Ishikawa (cell line): ENCODE results near the gene CYP39A1.

ENCODE experiments used
- CEBPB ChIP-seq: IDR thresholded peaks from 2 replicates; pipeline ENCODE4 v1.6.1; 2012
- CREB1 ChIP-seq: IDR thresholded peaks from 2 replicates; pipeline ENCODE4 v1.6.1; 2012; ENCODE audit warnings: low read depth
- EP300 ChIP-seq: IDR thresholded peaks from 2 replicates; pipeline ENCODE4 v1.6.1; 2012; ENCODE audit warnings: borderline replicate concordance
- FOXM1 ChIP-seq: IDR thresholded peaks from 2 replicates; pipeline ENCODE4 v1.6.1; 2012; ENCODE audit warnings: low read depth, borderline replicate concordance
- MAX ChIP-seq: IDR thresholded peaks from 2 replicates; pipeline ENCODE4 v1.6.1; 2012
- NFIC ChIP-seq: IDR thresholded peaks from 2 replicates; pipeline ENCODE4 v1.6.1; 2012
- RAD21 ChIP-seq: IDR thresholded peaks from 2 replicates; pipeline ENCODE4 v1.6.1; 2012; ENCODE audit warnings: low read depth
- REST ChIP-seq: IDR thresholded peaks from 2 replicates; pipeline ENCODE4 v1.6.1; 2012; ENCODE audit warnings: low read depth, mild to moderate bottlenecking
- TAF1 ChIP-seq: IDR thresholded peaks from 2 replicates; pipeline ENCODE4 v1.6.1; 2012; ENCODE audit warnings: low read depth, mild to moderate bottlenecking
- TEAD4 ChIP-seq: IDR thresholded peaks from 2 replicates; pipeline ENCODE4 v1.6.1; 2012
- USF1 ChIP-seq: IDR thresholded peaks from 2 replicates; pipeline ENCODE4 v1.6.1; 2012
- YY1 ChIP-seq: IDR thresholded peaks from 2 replicates; pipeline ENCODE4 v1.6.1; 2012; ENCODE audit warnings: low read depth

- TF ChIP-seq REST (no peak), EP300 (no peak), USF1 (no peak), RAD21 (no peak), YY1 (no peak), TEAD4 (no peak), CEBPB (no peak), TAF1 (no peak), CREB1 (no peak), FOXM1 (no peak), NFIC (no peak), MAX (no peak)
These were observed 131.1 kb downstream of the CYP39A1 start for GRCh38 chr6:46521464-46521971.
